ENCODE results near the gene C2orf66.

C2orf66 gene

GRCh38 chr2:196758474-196759377 is 50.4 kb downstream of the C2orf66 start:
- DNase-seq = no peak

Measured in activated T-cell treated with anti-CD3 and anti-CD28 coated beads, Interleukin-2, amount 50 U/mL, for 1 hour (primary cell).